EL (cell line): ENCODE results near the gene DOLPP1.
A peak's percentile ranks its signal among the peaks of the same experiment; 100 is the strongest.
"Not testable (repeated sequence)": the region's sequence is repeated elsewhere in the genome, so short reads cannot be mapped to it uniquely, and the experiment has no call there.

Source experiments
- DNase-seq: peaks from one replicate; pipeline ENCODE4 v3.0.0-alpha.2; 2016

Gene DOLPP1

GRCh38 chr9:129113645-129114304, 32.9 kb downstream of the DOLPP1 start:
- no peak for DNase-seq

DNA sequence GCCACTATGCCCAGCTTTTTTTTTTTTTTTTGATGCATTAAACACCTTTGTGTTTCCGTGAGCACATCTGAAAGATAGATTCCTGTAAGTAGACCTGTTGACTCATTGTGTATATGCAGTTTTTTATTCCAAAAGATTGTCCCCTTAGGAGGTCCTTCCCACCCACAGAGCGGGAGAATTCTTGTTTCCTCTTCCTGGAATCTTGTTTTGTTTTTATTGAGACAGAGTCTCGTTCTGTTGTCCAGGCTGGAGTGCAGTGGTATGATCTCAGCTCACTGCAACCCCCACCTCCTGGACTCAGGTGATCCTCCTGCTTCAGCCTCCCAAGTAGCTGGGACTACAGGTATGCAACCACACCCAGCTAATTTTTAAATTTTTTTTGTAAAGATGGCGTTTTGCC, 37.9 kb downstream of the DOLPP1 start:
- DNase-seq = no peak

- DNase-seq = peak; percentile 34
These were observed 40.6 kb downstream of the DOLPP1 start for GRCh38 chr9:129121483-129121882.

GRCh38 chr9:129122133-129122532, 41.2 kb downstream of the DOLPP1 start:
- DNase-seq = no peak

- not testable (repeated sequence) for DNase-seq
These were observed 42.1 kb downstream of the DOLPP1 start for GRCh38 chr9:129122976-129123375.

GRCh38 chr9:129124506-129125069, 43.7 kb downstream of the DOLPP1 start:
- DNase-seq = no peak

- peak; percentile 94 for DNase-seq
These were observed 44.6 kb downstream of the DOLPP1 start for GRCh38 chr9:129125478-129125877.

DNA sequence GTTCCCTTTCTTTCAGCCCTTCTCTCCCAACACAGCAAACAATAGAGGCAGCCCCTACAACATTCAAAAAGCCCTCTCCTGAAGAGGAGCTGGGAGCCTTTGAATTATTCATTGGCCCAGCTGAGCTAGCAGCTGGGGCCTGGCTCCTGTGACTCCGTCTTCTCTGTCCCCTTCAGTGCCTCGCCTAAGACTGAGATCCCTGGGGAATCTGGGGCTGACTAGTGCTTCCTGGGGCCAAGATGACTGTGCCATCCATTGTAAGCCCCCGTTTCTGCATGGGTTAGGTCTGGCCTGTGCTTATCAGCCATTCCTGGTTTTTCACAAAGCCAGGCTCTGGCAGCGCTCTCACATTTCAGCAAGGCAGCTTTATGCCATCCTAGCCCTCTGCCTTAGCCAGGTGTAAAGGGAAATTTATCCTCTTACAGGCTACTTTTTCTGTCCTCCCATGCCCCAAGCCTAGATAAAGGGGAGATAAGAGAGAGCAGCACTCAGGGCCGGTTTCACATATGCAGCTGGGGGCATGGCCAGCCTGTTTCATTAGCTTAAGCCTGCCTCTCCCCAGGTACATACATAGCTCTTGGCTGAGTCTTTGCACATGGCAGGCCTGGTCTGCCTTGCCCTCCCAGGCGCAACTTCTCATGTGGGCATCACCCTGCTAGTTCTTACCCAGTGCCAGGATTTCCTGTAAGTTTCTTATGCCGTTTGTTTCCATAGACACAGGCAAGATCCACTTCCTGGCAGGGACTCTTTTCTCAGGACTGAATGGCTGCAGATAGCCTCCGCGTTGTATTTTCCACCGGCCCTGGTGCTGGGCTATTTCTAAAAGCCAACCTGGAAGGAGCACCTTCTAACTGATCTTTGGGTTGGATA, 46.1 kb downstream of the DOLPP1 start:
- no peak for DNase-seq

DNA sequence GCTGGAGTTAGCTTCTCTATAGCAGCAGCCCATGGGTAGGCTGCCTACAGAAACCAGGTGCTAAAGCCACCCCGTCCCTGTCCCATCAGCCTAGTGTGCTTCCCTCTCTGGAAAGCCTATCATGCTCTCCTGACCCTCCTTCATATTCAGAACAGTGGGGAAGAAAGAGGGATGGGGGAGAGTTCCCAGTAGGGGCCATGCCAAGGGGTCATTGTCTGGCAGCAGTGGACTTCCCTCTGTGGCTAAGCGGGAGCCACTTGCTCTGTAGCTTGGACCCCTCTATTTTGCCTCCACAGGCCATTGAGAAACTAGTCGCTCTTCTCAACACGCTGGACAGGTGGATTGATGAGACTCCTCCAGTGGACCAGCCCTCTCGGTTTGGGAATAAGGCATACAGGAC, 47.8 kb downstream of the DOLPP1 start:
- no peak for DNase-seq

DNA sequence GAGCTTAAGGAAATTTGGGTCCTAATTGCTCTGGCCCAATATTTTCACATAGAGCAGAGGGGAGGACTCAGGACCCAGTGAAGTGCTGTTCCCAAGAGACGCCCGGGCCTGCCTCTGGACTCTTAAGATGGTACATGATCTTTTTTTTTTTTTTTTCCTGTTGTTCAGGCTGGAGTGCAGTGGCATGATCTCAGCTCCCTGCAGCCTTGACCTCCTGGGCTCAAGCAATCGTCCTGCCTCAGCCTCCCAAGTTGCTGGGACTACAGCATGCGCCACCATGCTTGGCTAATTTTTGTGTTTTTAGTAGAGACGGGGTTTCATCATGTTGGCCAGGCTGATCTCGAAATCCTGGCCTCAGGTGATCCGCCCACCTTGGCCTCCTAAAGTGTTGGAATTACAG, 49.4 kb downstream of the DOLPP1 start:
- DNase-seq = not testable (repeated sequence)

- no peak for DNase-seq
These were observed 49.9 kb downstream of the DOLPP1 start for GRCh38 chr9:129130791-129131190.

GRCh38 chr9:129131300-129132145, 50.6 kb downstream of the DOLPP1 start:
- DNase-seq = peak; percentile 65

- no peak for DNase-seq
These were observed 52.2 kb downstream of the DOLPP1 start for GRCh38 chr9:129133082-129133481.

DNA sequence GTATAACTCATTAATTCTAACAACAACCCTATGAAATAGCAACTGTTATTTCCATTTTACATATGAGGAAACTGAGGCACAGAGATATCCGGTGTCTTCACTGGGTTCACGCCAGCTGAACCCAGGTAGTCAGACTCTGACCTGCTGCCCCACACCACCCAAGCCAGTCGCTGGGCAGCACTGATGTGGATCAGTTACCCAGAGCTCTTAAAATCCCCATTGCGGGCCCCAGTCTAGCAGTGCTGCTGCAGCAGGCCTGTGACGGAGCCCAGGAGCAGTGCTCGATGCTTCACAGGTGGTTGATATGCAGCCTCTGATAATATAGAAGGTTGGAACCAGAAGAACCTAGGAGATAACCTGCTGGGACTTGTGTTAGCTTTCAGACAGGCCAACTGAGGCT, 54.6 kb downstream of the DOLPP1 start:
- no peak for DNase-seq

- no peak for DNase-seq
These were observed 55.6 kb downstream of the DOLPP1 start for GRCh38 chr9:129136446-129137035.

- DNase-seq = no peak
These were observed 56.6 kb downstream of the DOLPP1 start for GRCh38 chr9:129137292-129138143.

GRCh38 chr9:129138144-129138462, 57.2 kb downstream of the DOLPP1 start:
- no peak for DNase-seq

DNA sequence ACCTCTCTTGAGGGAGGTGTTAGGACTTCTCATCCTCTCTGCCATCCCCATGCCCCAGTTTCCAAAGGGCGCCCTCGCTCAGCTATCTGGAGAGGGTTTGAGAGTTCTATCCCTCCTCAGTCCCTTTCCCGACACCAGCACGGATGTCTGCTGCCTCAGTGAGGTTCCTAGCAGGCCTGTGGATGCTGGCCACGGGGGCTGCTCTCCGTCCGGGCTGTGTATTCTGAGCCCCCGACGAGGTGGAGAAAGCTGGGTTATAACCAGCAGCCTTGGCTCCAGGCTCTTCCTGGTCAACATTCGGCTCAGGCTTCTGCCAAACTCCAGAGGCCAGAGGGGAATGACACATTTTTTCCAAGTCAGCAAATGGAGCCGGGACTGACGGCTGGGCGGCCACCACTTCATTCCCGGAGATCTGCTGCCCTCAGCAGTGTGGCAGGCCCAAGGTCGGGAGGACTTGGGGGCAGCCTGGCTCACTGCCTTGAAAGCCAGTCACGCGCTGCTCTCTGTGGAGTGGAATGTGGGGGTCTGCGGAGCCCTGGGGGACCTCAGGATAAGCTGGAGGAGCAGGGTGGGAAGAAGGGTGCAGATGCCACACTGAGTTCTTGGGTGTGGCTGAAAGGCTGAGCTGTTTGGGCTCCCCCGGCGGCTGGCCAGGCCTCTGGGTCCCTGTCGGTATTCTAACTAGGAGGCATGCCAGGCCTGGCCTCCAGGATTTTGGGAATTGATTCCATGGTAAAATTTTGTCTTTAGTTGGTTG, 57.7 kb downstream of the DOLPP1 start:
- DNase-seq = peak; percentile 64

- peak; percentile 86 for DNase-seq
These were observed 58.5 kb downstream of the DOLPP1 start for GRCh38 chr9:129139233-129139992.

DNA sequence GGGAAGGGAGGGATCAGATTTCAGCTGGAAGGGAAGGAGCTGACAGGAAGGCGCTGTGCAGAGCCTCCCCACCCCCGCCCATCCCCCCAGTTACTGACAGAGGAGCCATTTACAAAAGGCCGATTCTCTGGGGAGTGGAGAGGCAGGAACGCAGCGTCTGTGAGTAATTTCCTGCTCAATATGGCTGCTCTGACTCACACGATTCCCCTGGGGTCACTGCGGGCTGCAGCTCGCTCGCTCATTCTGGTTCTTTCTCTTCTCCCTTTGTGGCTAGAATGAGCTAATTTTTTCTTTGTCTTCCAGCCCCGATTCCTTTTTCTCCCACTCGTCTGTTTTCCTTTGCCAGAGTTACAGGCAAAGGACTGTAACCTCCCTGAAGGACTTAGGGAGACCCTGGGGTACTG, 59.1 kb downstream of the DOLPP1 start:
- peak; percentile 100 for DNase-seq
